NCI-H526 (cell line): ENCODE results near the gene SARDH.
"Not testable (repeated sequence)": the region's sequence is repeated elsewhere in the genome, so short reads cannot be mapped to it uniquely, and the experiment has no call there.

Experiments
- DNase-seq, 2 experiments: peaks; one replicate each; lab custom pipeline; 2025; lab: John Stamatoyannopoulos, UW

SARDH gene

GRCh38 chr9:133685653-133686609 is 52.2 kb downstream of the SARDH start:
- DNase-seq = no peak

DNA sequence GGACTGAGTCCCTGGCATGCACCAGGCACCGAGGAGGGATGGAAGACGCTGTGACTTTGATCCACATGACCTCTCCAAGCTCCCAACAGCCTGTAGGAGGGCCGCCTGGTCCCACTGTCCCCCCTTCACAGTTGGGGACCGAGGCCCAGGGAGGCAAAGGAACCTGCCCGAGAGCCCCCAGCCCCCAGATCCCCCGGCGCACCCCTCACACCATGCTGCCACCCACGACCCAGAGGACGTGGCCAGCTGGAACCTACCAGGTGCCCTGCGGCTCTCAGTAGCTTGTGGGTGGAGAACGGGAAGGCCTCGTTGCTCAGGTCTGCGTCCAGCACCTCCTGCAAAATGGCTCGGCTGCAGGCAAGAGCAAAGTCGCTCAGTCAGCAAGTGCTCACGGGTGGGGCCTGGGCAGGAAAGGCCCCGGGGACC is 53.2 kb downstream of the SARDH start:
- no peak for DNase-seq

- DNase-seq = no peak
Observed at GRCh38 chr9:133684121-133684935, 53.8 kb downstream of the SARDH start.

DNA sequence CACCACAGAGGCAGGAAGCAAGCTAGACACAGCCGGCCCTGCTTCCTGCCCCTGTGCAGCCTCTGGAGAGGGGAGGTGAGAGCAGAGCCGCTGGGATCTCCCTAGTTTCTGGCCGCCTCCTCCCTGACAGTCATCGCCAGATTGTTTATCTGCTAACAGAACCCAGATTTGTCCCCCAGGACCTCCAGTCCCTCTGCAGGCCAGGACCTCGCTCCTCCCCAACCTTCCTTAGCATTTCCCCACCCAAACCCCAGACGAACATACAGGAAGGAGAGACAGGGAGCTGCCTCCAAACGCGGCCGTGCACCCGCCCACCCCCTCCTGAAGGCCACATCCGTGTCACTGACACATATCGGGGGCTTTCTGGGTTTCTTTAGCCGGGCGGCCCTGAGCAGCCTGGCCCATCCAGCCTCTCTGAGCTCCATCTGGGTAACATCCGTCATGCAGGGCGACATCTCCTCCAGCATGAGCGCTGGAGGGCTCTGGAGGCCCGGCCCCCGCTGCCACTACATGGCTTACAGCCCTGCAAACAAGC is 54.5 kb downstream of the SARDH start:
- no peak for DNase-seq

- DNase-seq = no peak
Observed at GRCh38 chr9:133682818-133683585, 55.1 kb downstream of the SARDH start.

DNA sequence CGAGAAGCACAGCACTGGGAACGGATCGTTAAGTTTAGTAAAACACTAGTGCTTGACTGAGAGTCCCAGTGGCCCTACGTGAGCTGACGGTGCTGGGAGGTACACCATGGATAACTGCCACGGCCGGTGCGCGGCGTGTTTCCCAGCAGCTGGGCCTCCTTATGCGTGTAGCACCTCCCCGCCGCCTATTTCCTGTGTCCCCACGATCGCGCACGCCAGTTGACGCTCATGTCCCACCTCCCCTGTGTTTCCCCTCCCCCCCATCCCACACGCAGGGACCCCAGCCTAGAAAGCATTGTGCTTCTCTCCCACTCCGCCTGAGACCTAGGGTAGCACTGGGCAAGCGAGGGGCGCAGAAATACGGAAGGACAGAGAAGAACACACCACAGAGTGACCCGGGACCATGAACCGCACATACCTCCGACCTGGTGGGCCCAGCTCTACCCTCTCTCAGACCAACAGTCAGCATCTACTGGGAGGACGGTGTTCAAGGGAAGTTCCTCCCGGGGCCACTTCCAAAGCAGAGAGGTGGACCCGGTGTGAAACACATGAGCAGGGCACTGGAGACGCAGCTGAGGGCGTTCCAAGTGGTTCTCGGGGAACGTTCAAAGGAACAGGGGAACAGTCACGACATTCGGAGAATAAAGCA is 56.4 kb downstream of the SARDH start:
- DNase-seq = no peak

DNA sequence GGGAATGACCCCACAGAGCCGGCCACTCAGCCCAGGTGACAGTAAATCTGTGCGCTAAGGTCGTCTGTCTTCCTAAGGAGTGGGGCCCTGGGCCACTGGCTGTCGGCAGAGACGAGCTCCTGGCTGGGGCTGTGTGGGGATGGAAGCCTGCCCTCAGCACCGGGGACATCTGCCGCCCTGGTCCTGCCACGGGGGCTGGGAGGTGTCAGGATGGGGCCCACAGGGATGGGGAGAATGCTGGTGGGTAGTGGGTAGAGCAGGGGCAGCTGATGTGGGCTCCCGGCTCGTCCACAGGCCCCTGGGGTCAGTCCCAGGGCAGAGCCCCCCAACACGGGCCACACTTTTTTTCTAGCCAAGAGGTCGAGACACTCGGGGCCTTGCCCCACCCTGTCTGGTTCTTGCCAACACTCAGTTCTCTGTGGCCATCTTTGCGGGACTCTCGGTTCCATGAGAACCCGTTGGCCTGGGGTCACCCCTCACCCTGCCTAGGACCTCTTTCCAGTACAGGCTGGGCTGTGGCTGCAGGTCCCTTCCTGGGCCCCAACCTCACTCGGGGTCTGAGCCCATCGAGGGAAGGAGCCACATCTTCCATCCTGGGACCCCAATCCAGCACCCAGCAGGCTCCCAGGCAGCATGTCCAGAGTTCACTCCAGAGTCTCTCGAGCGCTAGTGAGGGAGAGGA is 57.0 kb downstream of the SARDH start:
- no peak for DNase-seq

GRCh38 chr9:133680250-133680975 is 57.7 kb downstream of the SARDH start:
- DNase-seq = no peak

- no peak for DNase-seq
Observed at GRCh38 chr9:133679466-133680061, 58.6 kb downstream of the SARDH start.

DNA sequence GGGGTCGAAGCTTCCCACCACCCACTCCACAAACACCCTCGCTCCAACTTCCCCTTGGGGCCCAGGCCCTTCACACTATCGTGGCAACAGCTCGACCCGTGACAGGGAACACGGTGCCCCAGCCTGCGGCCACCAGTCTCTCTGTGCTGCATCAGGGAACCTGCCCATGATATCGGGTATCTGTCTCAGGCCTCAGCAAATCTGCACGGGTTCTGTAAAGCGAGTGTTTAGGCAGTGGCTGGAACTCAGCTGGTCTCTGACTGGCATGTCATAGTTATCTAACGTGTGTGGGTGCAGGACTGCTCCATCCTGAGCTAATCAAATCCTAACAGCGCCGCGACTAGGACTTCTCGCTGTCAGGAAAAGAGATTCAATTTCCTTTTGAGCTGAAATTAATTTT is 59.1 kb downstream of the SARDH start:
- DNase-seq = no peak

- no peak for DNase-seq
Observed at GRCh38 chr9:133677126-133678010, 60.8 kb downstream of the SARDH start.

DNA sequence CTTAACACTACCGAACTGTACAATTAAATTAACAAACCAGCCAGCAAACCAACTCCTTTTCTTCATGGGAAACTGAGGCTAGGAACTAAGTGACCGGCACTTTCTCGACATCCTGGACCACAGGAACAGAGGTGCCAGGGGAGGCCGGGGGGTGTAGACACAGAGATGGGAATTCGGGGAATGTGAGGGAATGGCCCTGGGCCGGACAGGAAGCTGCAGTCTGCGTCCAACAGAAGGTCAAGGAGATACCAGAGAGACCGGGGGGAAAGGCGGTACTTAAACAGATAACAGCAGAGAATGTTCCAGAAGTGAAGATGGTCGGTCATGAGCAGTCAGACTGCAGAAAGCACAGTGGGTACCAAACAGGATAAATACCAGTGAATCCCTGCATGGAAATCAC is 61.7 kb downstream of the SARDH start:
- no peak for DNase-seq

- DNase-seq = not testable (repeated sequence)
Observed at GRCh38 chr9:133675796-133676195, 62.4 kb downstream of the SARDH start.

GRCh38 chr9:133674091-133674490 is 64.1 kb downstream of the SARDH start:
- DNase-seq = no peak

DNA sequence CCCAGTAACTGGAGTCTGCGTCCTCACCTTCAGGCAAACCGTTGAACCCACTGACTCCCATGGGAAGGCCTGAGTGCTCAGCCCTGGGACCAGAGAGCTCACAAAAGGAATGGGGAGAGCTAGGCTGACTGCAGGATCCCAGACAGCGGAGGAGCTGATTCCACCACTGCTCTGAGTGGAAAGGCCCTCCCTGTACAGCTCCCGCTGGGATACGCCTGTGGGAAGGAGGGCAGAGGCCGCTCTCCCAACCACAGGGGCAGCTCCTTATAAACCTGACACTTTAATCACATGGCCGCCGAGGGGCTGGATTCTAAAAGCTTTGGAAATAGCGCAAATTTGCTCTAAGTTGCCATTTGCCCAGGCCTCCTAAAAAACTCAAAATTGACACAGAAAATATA is 64.9 kb downstream of the SARDH start:
- DNase-seq = no peak

- no peak for DNase-seq
Observed at GRCh38 chr9:133672503-133673257, 65.5 kb downstream of the SARDH start.

DNA sequence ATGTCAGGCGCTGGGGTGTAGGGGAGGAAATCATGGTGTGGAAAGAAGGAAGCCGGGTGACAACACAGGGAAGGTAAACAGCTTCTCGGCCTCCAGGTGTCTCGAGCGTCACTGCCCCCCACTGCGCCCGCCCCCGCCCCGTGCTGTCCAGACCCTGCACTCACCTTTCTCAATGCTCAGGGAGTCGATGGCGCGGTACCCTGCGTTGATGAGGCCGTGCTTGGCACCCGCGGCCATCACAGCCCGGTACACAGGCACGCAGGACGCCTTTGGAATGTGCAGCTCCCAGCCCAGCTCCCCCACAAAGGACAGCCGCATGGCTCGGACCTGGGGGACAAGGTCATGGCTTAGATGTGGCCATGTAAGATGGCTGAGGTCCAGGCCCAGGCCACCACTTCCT is 66.8 kb downstream of the SARDH start:
- no peak for DNase-seq

GRCh38 chr9:133670466-133670865 is 67.7 kb downstream of the SARDH start:
- DNase-seq = no peak
